ENCODE results near the gene SETD1A.

GRCh38 chr16:30997725-30998711 lies 40.5 kb downstream of the SETD1A start:
- TF ChIP-seq POLR2A (IDR thresholded peaks at IDR 0.05; ENCODE audit: low read depth, low read length) (no peak), SPI1 (IDR thresholded peaks at IDR 0.05; ENCODE audit: low read depth, low read length) (no peak)
